Prostate gland (tissue), 2 donors: ENCODE data around the gene CYS1. TPM values are rescaled to one million over a fixed set of nuclear protein-coding genes. Genes with fewer than 3 reads are reported as not detected.

Experiments used
- DNase-seq: peaks from one replicate; pipeline ENCODE4 v3.0.0-alpha.2; 2019; ENCODE audit warnings: low spot score
- H3K27ac ChIP-seq, 2 donors: fragments of 200-600 bp; sonication (generic); 2 replicates each; pipeline ENCODE4 v1.5.1; 2017 to 2019
- H3K27me3 ChIP-seq: fragments of 200-600 bp; sonication (generic); replicated peaks from 2 replicates; pipeline ENCODE4 v1.5.1; 2019; ENCODE audit not compliant: insufficient read depth
- H3K36me3 ChIP-seq, 2 donors: fragments of 200-600 bp; sonication (generic); 1 replicate in 1 of 2; 2 replicates in 1 of 2; pipeline versions ENCODE4 v1.5.1 to v1.8.1; 2017 to 2019
- H3K4me1 ChIP-seq: fragments of 200-600 bp; sonication (generic); replicated peaks from 2 replicates; pipeline ENCODE4 v1.5.1; 2019
- H3K4me3 ChIP-seq, 2 donors: fragments of 200-600 bp; sonication (generic); 2 replicates each; pipeline ENCODE4 v1.5.1; 2017 to 2019
- H3K9me3 ChIP-seq: fragments of 200-600 bp; sonication (generic); 2 replicates; pipeline ENCODE4 v1.5.1; 2017
- POLR2A ChIP-seq: fragments of 450-650 bp; IDR thresholded peaks from one replicate; pipeline ENCODE4 v1.6.1; 2016; ENCODE audit warnings: antibody characterized with exemption, mild to moderate bottlenecking
- POLR2AphosphoS5 ChIP-seq: sonication (generic); formaldehyde crosslinking; IDR thresholded peaks from one replicate; pipeline ENCODE4 v1.6.1; 2017; ENCODE audit warnings: antibody characterized with exemption
- WGBS: methylation state at CpG from one replicate; pipeline ENCODE4 v1.1.5; 2018; 5-methylcytosine and 5-hydroxymethylcytosine counted together
- intact Hi-C: fragments of 100-400 bp; cut with DNase I; formaldehyde crosslinking; loops from one replicate; pipeline ENCODE4 v1.14.2; 2022
- total RNA-seq, 2 donors: library from RNA; depleted of rRNA; stranded (reverse); fragments of >200 nt; gene quantifications; one replicate each; pipeline ENCODE4 v1.1.0, GENCODE V29; 2016
- TF ChIP-seq, protein P1 (sequence below), 4 experiments: fragments of 200-600 bp in 2 of 4; fragments of 450-650 bp in 2 of 4; sonication (generic) in 2 of 4; IDR thresholded peaks; 1 replicate in 3 of 4; 2 replicates in 1 of 4; pipeline ENCODE4 v1.5.1; 2016 to 2019; ENCODE audit warnings: antibody characterized with exemption in 4 of 4, mild to moderate bottlenecking in 2 of 4, moderate library complexity in 2 of 4

CYS1 gene
- total RNA-seq, 2 donors from 2014 or later = 1.5 to 5.2 TPM

DNA sequence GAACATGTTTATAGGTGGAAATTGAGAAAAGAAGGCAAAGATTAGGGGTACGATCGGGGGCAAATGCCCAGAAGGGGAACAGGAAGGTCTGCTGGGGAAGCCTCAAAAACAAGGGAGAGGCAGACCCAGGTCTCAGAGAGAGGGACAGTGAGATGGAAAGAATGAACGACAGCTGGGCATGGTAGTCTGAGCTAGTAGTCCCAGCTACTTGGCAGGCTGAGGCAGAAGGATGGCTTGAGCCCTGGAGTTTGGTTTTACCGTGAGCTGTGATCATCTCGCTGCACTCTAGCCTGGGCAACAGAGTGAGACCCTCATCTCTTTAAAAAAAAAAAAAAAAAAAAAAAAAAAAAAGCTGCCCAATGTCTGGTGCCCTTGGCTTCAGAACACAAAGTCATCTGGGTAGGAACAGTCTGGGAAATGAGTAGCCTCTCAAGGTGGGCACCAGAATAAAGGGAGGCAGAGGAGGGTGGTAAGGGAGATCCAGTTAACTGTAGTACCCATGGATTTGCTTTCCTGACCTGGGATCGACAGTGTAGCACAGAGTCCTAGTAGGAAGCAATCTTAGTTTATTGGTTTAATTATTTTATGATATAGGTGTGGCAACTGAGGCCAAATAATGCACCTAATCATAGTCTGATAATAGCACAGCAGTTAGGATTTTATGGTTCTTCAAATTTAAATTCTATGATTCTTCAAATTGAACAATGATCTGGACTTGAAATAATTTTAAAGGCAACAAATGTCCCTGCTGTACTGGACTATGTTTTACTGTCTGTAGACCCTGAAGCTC is 45.8 kb upstream of the CYS1 start:
- no peaks in the 10 kb centered on the region for H3K27me3 ChIP-seq
- peaks cover 11% of the 10 kb centered on the region for H3K4me1 ChIP-seq
- intact Hi-C loops = loop anchor here (2.0 to 5.0 kb wide), 2 partner anchors 309 to 536 kb away; no protein-coding TSS in a partner anchor
- WGBS = 93% methylated on average over 6 of the region's 6 CpGs
- no peak overlapping the region for H3K27ac ChIP-seq
- H3K36me3 ChIP-seq = no peaks in the 10 kb centered on the region
- TF ChIP-seq POLR2AphosphoS5 (no peak), POLR2A (no peak)
- TF ChIP-seq, protein P1, sequence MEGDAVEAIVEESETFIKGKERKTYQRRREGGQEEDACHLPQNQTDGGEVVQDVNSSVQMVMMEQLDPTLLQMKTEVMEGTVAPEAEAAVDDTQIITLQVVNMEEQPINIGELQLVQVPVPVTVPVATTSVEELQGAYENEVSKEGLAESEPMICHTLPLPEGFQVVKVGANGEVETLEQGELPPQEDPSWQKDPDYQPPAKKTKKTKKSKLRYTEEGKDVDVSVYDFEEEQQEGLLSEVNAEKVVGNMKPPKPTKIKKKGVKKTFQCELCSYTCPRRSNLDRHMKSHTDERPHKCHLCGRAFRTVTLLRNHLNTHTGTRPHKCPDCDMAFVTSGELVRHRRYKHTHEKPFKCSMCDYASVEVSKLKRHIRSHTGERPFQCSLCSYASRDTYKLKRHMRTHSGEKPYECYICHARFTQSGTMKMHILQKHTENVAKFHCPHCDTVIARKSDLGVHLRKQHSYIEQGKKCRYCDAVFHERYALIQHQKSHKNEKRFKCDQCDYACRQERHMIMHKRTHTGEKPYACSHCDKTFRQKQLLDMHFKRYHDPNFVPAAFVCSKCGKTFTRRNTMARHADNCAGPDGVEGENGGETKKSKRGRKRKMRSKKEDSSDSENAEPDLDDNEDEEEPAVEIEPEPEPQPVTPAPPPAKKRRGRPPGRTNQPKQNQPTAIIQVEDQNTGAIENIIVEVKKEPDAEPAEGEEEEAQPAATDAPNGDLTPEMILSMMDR (IDR thresholded peaks at IDR 0.05) = no peak
- no peak for DNase-seq
- no peaks in the 10 kb centered on the region for H3K9me3 ChIP-seq
- H3K4me3 ChIP-seq = no peak overlapping the region

DNA sequence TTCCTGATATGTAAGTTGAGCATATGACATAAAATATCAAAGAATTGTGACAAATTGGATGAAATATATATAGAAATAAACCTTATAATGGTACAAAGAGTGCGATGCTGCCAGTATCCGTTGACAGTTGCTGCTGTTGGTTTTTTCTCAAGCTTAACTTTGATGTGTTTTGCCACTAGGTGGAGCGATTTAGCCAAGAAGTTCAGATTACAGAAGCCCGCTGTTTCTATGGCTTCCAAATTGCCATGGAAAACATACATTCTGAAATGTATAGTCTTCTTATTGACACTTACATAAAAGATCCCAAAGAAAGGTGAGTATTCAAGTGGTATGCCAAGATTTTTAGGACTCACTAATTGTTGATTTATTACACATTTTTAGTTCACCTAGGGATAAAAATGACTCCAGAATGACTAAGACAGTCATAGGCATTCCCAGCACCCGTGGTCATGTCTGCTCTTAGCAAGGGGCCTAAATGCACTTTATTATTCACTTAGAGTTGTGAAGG is 44.4 kb upstream of the CYS1 start:
- Histone ChIP-seq H3K36me3 (no peaks in the 10 kb centered on the region), H3K4me1 (peaks cover 11% of the 10 kb centered on the region), H3K9me3 (no peaks in the 10 kb centered on the region), H3K27ac (no peak overlapping the region), H3K27me3 (no peaks in the 10 kb centered on the region), H3K4me3 (no peak overlapping the region)
- TF ChIP-seq POLR2AphosphoS5 (no peak), POLR2A (no peak)
- TF ChIP-seq, protein P1 (IDR thresholded peaks at IDR 0.05) = peak; percentile 27 to 75 (median 70)
- intact Hi-C loops = loop anchor here (2.0 to 5.0 kb wide), 4 partner anchors 178 to 538 kb away; partner anchors contain the start of gene HPCAL1
- peak; percentile 58 for DNase-seq
- 15% methylated on average over 5 of the region's 5 CpGs for WGBS

DNA sequence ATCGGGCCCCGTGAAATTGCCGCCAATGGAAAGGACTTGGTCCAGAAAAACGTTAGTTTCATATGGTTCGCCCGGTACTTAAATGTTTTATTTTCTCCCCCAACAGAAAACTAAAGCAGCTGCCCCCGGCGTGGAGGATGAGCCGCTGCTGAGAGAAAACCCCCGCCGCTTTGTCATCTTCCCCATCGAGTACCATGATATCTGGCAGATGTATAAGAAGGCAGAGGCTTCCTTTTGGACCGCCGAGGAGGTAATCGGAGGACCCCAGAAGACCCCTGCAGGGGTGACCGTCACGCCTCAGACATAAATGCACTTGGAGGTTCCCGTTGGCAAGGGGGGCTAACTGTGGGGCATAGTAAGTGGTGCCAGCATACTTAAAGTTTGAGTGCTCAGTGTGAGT is 43.1 kb upstream of the CYS1 start:
- Histone ChIP-seq H3K4me1 (peaks cover 11% of the 10 kb centered on the region), H3K36me3 (no peaks in the 10 kb centered on the region), H3K27me3 (no peaks in the 10 kb centered on the region), H3K9me3 (no peaks in the 10 kb centered on the region), H3K27ac (no peak overlapping the region), H3K4me3 (no peak overlapping the region)
- WGBS = 7% methylated on average over 18 of the region's 18 CpGs
- no peak for DNase-seq
- TF ChIP-seq, protein P1 (IDR thresholded peaks at IDR 0.05) = no peak
- no peak for TF ChIP-seq POLR2A
- TF ChIP-seq POLR2AphosphoS5 = no peak
- intact Hi-C loops = loop anchor here (5.0 kb wide), 2 partner anchors 179 to 284 kb away; partner anchors contain the start of gene HPCAL1

DNA sequence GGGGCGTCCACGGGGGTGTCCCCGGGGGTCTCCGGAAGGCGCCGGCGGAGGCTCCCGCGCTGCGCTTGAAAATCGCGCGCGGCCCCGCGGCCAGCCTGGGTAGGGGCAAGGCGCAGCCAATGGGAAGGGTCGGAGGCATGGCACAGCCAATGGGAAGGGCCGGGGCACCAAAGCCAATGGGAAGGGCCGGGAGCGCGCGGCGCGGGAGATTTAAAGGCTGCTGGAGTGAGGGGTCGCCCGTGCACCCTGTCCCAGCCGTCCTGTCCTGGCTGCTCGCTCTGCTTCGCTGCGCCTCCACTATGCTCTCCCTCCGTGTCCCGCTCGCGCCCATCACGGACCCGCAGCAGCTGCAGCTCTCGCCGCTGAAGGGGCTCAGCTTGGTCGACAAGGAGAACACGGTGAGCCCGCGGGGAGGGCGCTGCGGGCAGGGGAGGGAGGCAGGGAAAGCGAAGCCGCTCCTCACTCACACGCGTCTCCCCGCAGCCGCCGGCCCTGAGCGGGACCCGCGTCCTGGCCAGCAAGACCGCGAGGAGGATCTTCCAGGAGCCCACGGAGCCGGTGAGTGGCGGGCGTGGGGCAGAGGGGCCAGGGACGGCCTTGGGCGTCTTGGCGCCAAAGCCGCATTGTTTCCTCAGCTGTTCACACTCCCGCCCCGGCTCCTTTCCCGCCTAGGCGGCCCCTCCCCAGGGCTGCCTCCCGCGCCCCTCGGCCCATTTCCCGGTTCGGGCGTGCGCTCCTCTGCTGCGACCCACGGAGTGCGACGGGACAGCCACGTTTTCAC is 42.5 kb upstream of the CYS1 start, which contains the start of gene RRM2:
TSS of gene RRM2 (plus strand) at position 240 of the 781 bp plus-strand sequence. CDS start at position 300, 60 bp downstream.
- Histone ChIP-seq H3K27ac (no peak within 1 kb of the TSS), H3K36me3 (no peaks in the 10 kb centered on the region), H3K4me1 (peaks cover 11% of the 10 kb centered on the region), H3K27me3 (no peaks in the 10 kb centered on the region), H3K4me3 (peak within 1 kb of the TSS; percentile 33 to 48), H3K9me3 (no peaks in the 10 kb centered on the region)
- WGBS = 1% methylated on average over 53 of the region's 81 CpGs
- no peak for TF ChIP-seq POLR2A
- TF ChIP-seq, protein P1 (IDR thresholded peaks at IDR 0.05) = no peak
- peak; percentile 67 for TF ChIP-seq POLR2AphosphoS5
- DNase-seq = peak; percentile 91
- intact Hi-C loops = loop anchor here (5.0 kb wide), 2 partner anchors 180 to 285 kb away; partner anchors contain the start of gene HPCAL1
